Neuronal stem cell (in vitro differentiated cells): ENCODE measurements around the gene TSPAN9.
A peak's percentile ranks its signal among the peaks of the same experiment; 100 is the strongest.

Source experiments
- DNase-seq: peaks from one replicate; pipeline ENCODE4 v3.0.0-alpha.2; 2013; ENCODE audit warnings: low spot score
- H2AFZ ChIP-seq: one replicate; pipeline ENCODE4 v1.6.1; 2013; ENCODE audit warnings: mild to moderate bottlenecking, low read length, inconsistent platforms
- H2AK5ac ChIP-seq: 2 replicates; pipeline ENCODE4 v1.6.1; 2013; ENCODE audit warnings: low read depth, mild to moderate bottlenecking, inconsistent platforms, low read length, moderate library complexity, mixed read lengths
- H2BK120ac ChIP-seq: 2 replicates; pipeline ENCODE4 v1.6.1; 2013; ENCODE audit warnings: low read depth, mild to moderate bottlenecking, inconsistent platforms, low read length, moderate library complexity, mixed read lengths
- H2BK12ac ChIP-seq: one replicate; pipeline ENCODE4 v1.6.1; 2013; ENCODE audit warnings: low read length, inconsistent platforms
- H2BK15ac ChIP-seq: 2 replicates; pipeline ENCODE4 v1.6.1; 2013; ENCODE audit warnings: mild to moderate bottlenecking, low read length, inconsistent platforms, mixed read lengths
- H2BK5ac ChIP-seq: one replicate; pipeline ENCODE4 v1.6.1; 2013; ENCODE audit warnings: inconsistent platforms, mild to moderate bottlenecking, low read length, moderate library complexity
- H3K14ac ChIP-seq: one replicate; pipeline ENCODE4 v1.6.1; 2013; ENCODE audit warnings: low read length, inconsistent platforms
- H3K18ac ChIP-seq: 2 replicates; pipeline ENCODE4 v1.6.1; 2013; ENCODE audit warnings: low read length, inconsistent platforms
- H3K23ac ChIP-seq: 2 replicates; pipeline ENCODE4 v1.6.1; 2013; ENCODE audit warnings: low read depth, mild to moderate bottlenecking, mixed read lengths, low read length, inconsistent platforms; ENCODE audit not compliant: poor library complexity
- H3K27ac ChIP-seq: replicated peaks from 3 replicates; pipeline ENCODE4 v1.5.1; 2013; ENCODE audit warnings: low read length, inconsistent platforms
- H3K27me3 ChIP-seq, 3 experiments: 2 replicates each; pipeline ENCODE4 v1.6.1; 2013; ENCODE audit warnings: low read length in 3 of 3, mild to moderate bottlenecking in 2 of 3, inconsistent platforms in 1 of 3, low read depth in 1 of 3, mixed read lengths in 1 of 3, moderate library complexity in 1 of 3; ENCODE audit not compliant: control insufficient read depth in 3 of 3, insufficient read depth in 3 of 3
- H3K36me3 ChIP-seq, 2 donors: replicated peaks in 1 of 2; 2 replicates each; pipeline ENCODE4 v1.6.1; 2013; ENCODE audit warnings: low read length in 2 of 2; ENCODE audit not compliant: control insufficient read depth in 2 of 2, insufficient read depth in 2 of 2
- H3K4ac ChIP-seq: 2 replicates; pipeline ENCODE4 v1.6.1; 2013; ENCODE audit warnings: inconsistent platforms, mild to moderate bottlenecking, low read length, moderate library complexity
- H3K4me1 ChIP-seq, 2 donors: 1 replicate in 1 of 2; 2 replicates in 1 of 2; pipeline ENCODE4 v1.6.1; 2013; ENCODE audit warnings: low read length in 2 of 2, low read depth in 1 of 2; ENCODE audit not compliant: control insufficient read depth in 2 of 2, insufficient read depth in 1 of 2
- H3K4me2 ChIP-seq: one replicate; pipeline ENCODE4 v1.6.1; 2013; ENCODE audit warnings: mild to moderate bottlenecking, low read length, inconsistent platforms; ENCODE audit not compliant: insufficient read depth, poor library complexity, severe bottlenecking
- H3K4me3 ChIP-seq, 2 donors: 2 replicates each; pipeline ENCODE4 v1.5.1; 2013; ENCODE audit warnings: low read length in 2 of 2, mild to moderate bottlenecking in 2 of 2, inconsistent platforms in 1 of 2, moderate library complexity in 1 of 2
- H3K79me1 ChIP-seq: one replicate; pipeline ENCODE4 v1.6.1; 2013; ENCODE audit warnings: low read depth, mild to moderate bottlenecking, inconsistent platforms, low read length, moderate library complexity
- H3K9ac ChIP-seq: one replicate; pipeline ENCODE4 v1.6.1; 2013; ENCODE audit warnings: mild to moderate bottlenecking, low read depth, low read length, inconsistent platforms; ENCODE audit not compliant: poor library complexity
- H3K9me3 ChIP-seq, 2 donors: replicated peaks in 1 of 2; 2 replicates each; pipeline versions ENCODE3 to v1.6.1; 2013; ENCODE audit warnings: low read length in 2 of 2, mild to moderate bottlenecking in 2 of 2, inconsistent platforms in 1 of 2, low read depth in 1 of 2, mixed read lengths in 1 of 2, moderate library complexity in 1 of 2; ENCODE audit not compliant: control insufficient read depth in 2 of 2, insufficient read depth in 1 of 2
- H4K8ac ChIP-seq: one replicate; pipeline ENCODE4 v1.6.1; 2013; ENCODE audit warnings: low read depth, mild to moderate bottlenecking, inconsistent platforms, low read length, moderate library complexity
- H4K91ac ChIP-seq: one replicate; pipeline ENCODE4 v1.6.1; 2013; ENCODE audit warnings: low read length, low read depth, mild to moderate bottlenecking, inconsistent platforms; ENCODE audit not compliant: poor library complexity
- WGBS, 2 donors: extraction: QIAGEN DNeasy Blood & Tissue Kit; methylation state at CpG; one replicate each; pipeline ENCODE4 v1.1.7; 2013; ENCODE audit warnings: missing lambda C conversion rate in 2 of 2, mixed read lengths in 1 of 2; ENCODE audit not compliant: insufficient read length in 2 of 2, insufficient replicate concordance in 1 of 2; ENCODE audit errors: extremely low coverage in 2 of 2; 5-methylcytosine and 5-hydroxymethylcytosine counted together

TSPAN9 gene

DNA sequence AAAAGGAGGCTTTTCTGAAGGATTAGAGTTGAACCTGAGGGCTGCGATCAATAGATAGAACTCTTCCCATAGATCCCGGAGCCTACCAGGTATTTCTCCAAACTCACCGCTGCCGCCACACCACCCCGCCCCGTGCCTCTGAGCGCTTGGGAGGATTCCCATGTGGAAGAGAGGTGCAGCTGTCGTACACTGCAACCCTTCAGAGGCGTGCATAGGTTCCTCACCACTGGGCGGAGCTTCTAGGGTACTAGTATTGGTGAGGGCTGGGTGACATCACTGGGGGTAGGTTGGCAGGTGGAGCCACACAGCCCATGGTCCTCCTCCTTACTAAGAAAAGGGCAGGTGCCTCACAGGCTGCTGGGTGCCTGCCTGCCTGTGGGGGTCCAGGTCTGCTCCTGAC is 127.0 kb downstream of the TSPAN9 start:
- Histone ChIP-seq H3K4me3 (no peak overlapping the region), H2BK5ac (no peak overlapping the region), H3K9me3 (peaks cover 0 to 2% of the 10 kb centered on the region in 2 donors), H3K4me2 (no peak overlapping the region), H3K23ac (no peak overlapping the region), H3K4ac (no peak overlapping the region), H3K4me1 (peaks cover 14 to 34% of the 10 kb centered on the region in 2 donors), H2BK12ac (no peak overlapping the region), H2BK120ac (no peak overlapping the region), H3K79me1 (no peaks in the 10 kb centered on the region), H2AK5ac (no peak overlapping the region), H3K18ac (peak overlapping the region; percentile 6), H4K91ac (no peak overlapping the region), H3K27me3 (peaks cover 0 to 30% (median 16%) of the 10 kb centered on the region in 3 experiments), H3K9ac (no peak overlapping the region), H2BK15ac (no peak overlapping the region), H3K27ac (no peak overlapping the region), H4K8ac (no peak overlapping the region), H2AFZ (no peak overlapping the region), H3K14ac (no peak overlapping the region), H3K36me3 (no peaks in the 10 kb centered on the region)
- no peak for DNase-seq
- no CpG with 5 or more reads among the region's 10 CpGs for WGBS, 2 donors

DNA sequence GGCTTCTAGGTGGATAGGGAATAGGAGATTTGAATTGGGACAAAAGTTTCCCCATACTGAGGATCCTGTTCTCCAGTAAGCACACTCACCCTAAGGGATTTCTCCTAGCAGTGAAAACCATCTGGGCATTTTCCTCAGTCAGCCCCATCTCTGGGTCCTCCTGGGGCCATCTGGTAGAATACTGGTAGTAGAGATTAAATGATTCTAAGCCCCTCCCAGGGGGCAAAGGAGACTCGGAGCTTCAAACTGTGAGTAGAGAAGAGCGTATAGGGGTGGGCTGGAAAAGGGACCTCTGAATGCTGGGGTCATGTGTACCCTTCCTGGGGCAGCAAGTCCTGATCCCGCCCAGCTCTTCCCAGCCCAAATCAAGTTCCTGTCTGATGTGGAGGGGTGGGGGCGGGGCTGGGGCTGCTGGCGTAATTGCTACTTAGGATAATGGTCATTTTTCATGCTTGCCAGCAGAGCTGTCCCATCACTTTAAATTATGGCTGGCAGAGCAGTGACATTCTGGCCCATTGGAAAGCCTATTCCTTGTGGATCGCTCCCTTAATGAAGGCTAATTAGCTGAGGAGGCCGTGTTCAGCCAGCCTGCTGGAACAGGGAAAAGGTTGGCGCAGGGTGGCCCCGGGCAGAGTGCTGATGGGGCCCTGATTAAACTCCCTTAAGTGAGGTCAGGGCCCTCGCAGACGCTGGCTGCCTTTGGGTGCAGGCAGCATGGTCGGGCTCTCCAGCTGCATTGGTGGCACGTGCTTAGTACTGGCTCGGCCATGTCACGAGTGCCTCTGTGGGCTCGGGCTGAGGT is 127.8 kb downstream of the TSPAN9 start:
- Histone ChIP-seq H3K79me1 (no peaks in the 10 kb centered on the region), H3K27me3 (peaks cover 0 to 23% (median 12%) of the 10 kb centered on the region in 3 experiments), H2BK12ac (no peak overlapping the region), H4K91ac (no peak overlapping the region), H3K4ac (no peak overlapping the region), H2AFZ (no peak overlapping the region), H4K8ac (no peak overlapping the region), H3K4me3 (no peak overlapping the region), H3K36me3 (no peaks in the 10 kb centered on the region), H3K9me3 (no peaks in the 10 kb centered on the region), H3K18ac (peak overlapping the region; percentile 40), H3K4me2 (no peak overlapping the region), H3K23ac (peak overlapping the region; percentile 52), H2BK15ac (no peak overlapping the region), H2BK5ac (no peak overlapping the region), H3K27ac (no peak overlapping the region), H3K14ac (no peak overlapping the region), H2BK120ac (no peak overlapping the region), H3K4me1 (peaks cover 10 to 31% of the 10 kb centered on the region in 2 donors), H2AK5ac (no peak overlapping the region), H3K9ac (no peak overlapping the region)
- DNase-seq, result no peak
- WGBS, 2 donors, result no CpG with 5 or more reads among the region's 16 CpGs

DNA sequence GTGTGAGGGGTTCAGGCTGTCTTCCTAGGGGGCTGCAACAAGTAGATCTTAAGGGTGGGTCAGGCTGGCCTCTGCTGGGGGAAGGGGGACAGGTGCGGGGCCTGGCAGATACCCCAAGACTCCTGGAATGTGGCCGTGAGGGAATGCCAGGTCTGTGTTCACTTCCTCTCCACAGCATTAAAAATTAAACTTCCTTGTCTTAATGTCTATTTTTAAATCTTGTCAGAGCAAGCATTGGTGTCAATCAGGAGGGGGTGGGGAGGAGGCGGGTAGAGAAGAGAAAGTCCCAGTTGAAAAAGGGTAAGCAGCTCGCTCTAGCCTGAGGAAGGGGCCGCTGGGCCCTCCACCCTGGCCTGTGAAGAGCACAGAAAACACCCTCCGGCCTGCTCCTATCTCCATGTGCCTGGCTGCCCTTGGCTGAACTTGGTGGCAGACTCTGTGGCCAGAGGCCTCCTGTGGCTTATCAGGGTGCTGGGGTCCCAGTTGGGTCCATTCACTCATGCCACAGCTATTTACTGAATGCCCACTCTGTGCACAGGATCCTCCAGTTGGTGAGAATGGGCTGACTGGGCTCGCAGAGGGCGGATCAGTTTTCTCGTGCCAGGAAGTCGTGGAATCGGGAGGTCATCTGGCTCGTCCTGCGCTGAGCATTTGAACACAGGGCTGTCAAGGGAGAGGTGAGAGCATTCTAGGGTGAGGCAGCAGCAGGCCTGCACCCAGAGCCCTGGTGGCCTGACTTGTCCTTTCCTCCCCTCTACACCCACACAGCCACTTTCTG is 128.8 kb downstream of the TSPAN9 start:
- no peaks in the 10 kb centered on the region for H3K79me1 ChIP-seq
- H4K91ac ChIP-seq, result no peak overlapping the region
- WGBS, 2 donors, result no CpG with 5 or more reads among the region's 13 CpGs
- H3K27me3 ChIP-seq, result peaks cover 0 to 19% (median 12%) of the 10 kb centered on the region in 3 experiments
- H3K18ac ChIP-seq, result peak overlapping the region; percentile 28
- peaks cover 10 to 31% of the 10 kb centered on the region in 2 donors for H3K4me1 ChIP-seq
- H3K4ac ChIP-seq, result no peak overlapping the region
- no peak overlapping the region for H3K4me3 ChIP-seq
- no peak overlapping the region for H3K27ac ChIP-seq
- H2BK5ac ChIP-seq, result no peak overlapping the region
- H2BK12ac ChIP-seq, result no peak overlapping the region
- H3K9me3 ChIP-seq, result no peaks in the 10 kb centered on the region
- H4K8ac ChIP-seq, result no peak overlapping the region
- H3K9ac ChIP-seq, result peak overlapping the region; percentile 44
- no peak overlapping the region for H2AFZ ChIP-seq
- H2AK5ac ChIP-seq, result peak overlapping the region; percentile 18
- no peak overlapping the region for H2BK120ac ChIP-seq
- H3K14ac ChIP-seq, result no peak overlapping the region
- no peak overlapping the region for H3K23ac ChIP-seq
- no peak overlapping the region for H3K4me2 ChIP-seq
- DNase-seq, result no peak
- H3K36me3 ChIP-seq, result no peaks in the 10 kb centered on the region
- no peak overlapping the region for H2BK15ac ChIP-seq

DNA sequence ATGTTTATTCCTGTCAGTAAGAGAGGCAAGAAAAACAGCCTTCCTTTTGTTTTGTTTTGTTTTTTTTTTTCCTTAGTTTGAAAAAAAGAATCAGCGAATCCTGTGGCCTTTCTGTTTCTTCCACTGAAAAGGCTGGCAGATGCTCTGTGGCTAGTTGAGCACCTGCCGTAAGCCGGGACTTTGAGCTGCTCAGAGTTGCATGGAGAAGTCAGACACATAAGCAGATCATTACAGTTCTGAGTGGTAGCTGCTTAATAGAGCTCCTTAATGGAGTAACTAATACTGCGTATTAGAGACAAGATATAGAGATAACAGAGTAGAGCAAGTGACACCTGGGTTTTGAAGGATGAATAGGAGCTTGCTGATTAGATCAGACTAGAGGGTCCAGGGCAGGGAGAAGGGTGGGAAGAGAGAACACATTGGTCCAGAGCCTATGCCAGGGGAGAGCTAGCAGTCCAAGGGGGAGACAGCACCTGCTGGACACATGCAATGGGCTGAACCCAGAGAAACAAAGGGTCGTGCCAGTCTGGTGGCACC is 129.4 kb downstream of the TSPAN9 start:
- Histone ChIP-seq H4K91ac (no peak overlapping the region), H3K27ac (no peak overlapping the region), H3K4me1 (peaks cover 5 to 25% of the 10 kb centered on the region in 2 donors), H3K27me3 (peaks cover 0 to 12% (median 6%) of the 10 kb centered on the region in 3 experiments), H2BK5ac (no peak overlapping the region), H2BK15ac (no peak overlapping the region), H2AFZ (no peak overlapping the region), H2BK120ac (no peak overlapping the region), H3K14ac (no peak overlapping the region), H3K9ac (no peak overlapping the region), H3K4me3 (no peak overlapping the region), H3K23ac (no peak overlapping the region), H3K9me3 (no peaks in the 10 kb centered on the region), H3K4ac (no peak overlapping the region), H2AK5ac (no peak overlapping the region), H3K4me2 (no peak overlapping the region), H2BK12ac (no peak overlapping the region), H4K8ac (no peak overlapping the region), H3K18ac (no peak overlapping the region), H3K79me1 (no peaks in the 10 kb centered on the region), H3K36me3 (no peaks in the 10 kb centered on the region)
- no CpG with 5 or more reads among the region's 5 CpGs for WGBS, 2 donors
- DNase-seq, result no peak
